Fibroblast of the aortic adventitia (primary cell): Measurements from ENCODE around the gene USP20. TPM values are rescaled to one million over a fixed set of nuclear protein-coding genes. Genes with fewer than 3 reads are reported as not detected.

ENCODE experiments used
- DNase-seq: peaks from one replicate; pipeline ENCODE4 v3.0.0-alpha.2; 2010; ENCODE audit warnings: low read depth
- H3K4me3 ChIP-seq: 2 replicates; pipeline ENCODE4 v1.5.1; 2011; ENCODE audit warnings: low read depth, mild to moderate bottlenecking, control low read depth, low read length, moderate library complexity
- total RNA-seq: library from RNA; depleted of rRNA; stranded (reverse); fragments of >200 nt; gene quantifications from 2 replicates; pipeline ENCODE4 v1.2.3, GENCODE V29; 2012; ENCODE audit warnings: low replicate concordance
- TF ChIP-seq, protein P1 (sequence below): IDR thresholded peaks from 2 replicates; pipeline ENCODE4 v1.5.1; 2011; ENCODE audit warnings: mild to moderate bottlenecking, low read length, control low read depth, inconsistent platforms; ENCODE audit not compliant: insufficient read depth

USP20 gene
- total RNA-seq, 1 donor: 7.5 TPM

DNA sequence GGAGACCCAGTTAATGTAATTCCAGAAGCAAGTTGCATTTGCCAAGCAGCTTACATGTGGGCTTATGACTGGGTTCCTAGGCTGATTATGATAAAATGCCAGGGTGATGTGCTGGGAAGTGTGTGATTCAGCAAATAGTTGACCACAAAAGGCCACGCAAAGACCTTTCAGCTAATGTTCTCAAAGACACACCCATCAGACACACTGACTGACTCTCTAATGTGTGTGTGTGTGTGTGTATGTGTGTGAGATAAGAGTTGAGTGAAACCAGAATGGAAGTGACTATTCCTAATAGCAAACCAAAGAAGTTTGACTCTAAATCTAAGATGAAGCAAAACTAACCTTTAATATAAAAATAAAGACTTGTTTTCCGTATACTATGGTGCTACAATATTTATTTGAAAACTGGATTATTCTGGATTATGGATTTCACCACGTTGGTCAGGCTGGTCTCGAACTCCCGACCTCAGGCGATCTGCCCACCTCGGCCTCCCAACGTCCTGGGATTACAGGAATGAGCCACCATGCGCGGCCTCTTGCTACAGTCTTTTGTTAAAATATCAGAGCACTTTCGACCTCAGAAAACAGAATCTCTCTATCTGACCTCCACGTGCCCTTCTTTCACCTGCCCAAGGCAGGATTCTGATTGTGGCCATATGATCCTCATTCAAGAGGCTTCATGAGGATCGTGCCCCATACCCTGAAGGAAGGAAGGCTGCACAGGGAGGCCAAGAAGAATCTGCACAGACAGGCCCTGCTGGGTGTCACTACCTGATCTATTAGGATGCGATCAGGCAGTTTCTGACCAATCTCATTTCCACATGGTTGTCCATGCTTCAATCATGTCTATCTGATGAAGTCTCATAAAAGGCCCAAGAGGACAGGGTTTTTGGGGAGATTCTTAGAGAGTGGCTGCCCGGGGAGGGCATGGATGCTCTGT is 75.6 kb downstream of the USP20 start:
- TF ChIP-seq, protein P1, sequence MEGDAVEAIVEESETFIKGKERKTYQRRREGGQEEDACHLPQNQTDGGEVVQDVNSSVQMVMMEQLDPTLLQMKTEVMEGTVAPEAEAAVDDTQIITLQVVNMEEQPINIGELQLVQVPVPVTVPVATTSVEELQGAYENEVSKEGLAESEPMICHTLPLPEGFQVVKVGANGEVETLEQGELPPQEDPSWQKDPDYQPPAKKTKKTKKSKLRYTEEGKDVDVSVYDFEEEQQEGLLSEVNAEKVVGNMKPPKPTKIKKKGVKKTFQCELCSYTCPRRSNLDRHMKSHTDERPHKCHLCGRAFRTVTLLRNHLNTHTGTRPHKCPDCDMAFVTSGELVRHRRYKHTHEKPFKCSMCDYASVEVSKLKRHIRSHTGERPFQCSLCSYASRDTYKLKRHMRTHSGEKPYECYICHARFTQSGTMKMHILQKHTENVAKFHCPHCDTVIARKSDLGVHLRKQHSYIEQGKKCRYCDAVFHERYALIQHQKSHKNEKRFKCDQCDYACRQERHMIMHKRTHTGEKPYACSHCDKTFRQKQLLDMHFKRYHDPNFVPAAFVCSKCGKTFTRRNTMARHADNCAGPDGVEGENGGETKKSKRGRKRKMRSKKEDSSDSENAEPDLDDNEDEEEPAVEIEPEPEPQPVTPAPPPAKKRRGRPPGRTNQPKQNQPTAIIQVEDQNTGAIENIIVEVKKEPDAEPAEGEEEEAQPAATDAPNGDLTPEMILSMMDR: no peak
- no peak overlapping the region for H3K4me3 ChIP-seq
- DNase-seq: peak; percentile 100

DNA sequence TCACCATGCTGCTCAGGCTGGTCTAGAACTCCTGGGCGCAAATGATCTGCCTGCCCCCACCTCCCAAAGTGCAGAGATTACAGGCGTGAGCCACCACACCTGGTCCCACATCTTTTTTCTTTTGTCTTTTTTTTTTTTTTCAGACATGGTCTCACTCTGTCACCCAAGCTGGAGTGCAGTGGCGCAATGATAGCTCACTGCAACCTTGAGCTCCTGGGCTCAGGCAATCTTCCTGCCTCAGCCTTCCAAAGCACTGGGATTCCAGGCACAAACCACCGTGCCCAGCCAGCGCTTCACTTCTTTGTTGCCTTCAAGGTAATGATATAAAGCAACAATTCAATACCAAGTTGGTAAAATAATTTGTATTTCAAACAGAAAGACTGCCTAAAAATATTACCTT is 78.8 kb downstream of the USP20 start:
- H3K4me3 ChIP-seq: no peak overlapping the region
- TF ChIP-seq, protein P1: no peak
- no peak for DNase-seq

DNA sequence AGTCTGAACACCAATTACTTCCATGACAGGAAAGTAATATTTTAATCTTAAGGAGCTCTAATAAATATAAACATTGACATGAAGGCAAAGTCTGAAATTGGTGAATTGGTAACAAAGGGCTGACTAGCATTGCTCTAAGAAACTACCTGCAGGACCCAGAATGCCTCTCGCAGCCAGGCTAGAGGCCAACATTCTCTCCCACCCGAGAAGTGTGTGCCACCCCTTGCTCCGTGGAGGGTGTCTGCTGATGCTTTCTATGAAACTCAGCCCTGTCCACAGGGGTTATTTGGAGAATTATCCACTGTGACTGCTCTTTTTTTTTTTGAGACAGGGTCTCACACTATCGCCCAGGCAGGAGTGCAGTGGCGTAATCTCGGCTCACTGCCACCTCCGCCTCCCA is 81.4 kb downstream of the USP20 start:
- TF ChIP-seq, protein P1: no peak
- DNase-seq: no peak
- H3K4me3 ChIP-seq: no peak overlapping the region

DNA sequence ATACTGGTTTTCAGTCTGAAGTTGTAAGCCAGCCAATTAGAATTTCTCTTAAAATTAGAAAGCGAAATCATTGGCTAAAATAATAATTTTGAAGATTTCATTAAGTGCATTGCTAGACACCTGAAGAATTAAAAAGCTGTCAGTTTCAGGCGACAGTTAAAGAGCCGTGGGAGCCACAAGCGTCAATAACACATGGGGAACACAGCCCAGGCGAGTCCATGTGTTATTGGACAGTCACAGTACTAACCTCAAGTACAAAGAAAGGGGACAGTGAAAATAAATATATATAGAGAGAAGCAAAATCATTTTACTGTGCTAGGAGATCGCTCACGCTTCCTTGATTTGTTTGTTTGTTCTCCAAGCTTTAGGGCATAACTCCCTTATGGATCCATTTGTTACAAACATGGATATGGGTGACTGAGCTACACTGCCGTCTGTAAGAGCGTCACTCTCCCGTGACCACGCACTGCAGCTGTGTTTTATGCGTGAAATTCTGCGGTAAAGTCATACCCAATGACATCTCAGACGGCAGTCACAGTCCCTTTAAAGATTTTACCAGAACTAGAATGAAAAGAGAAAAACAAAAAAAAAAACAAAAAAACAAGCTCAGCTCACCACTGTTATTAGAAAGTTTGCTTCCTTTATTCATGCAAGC is 83.2 kb downstream of the USP20 start:
- no peak for DNase-seq
- H3K4me3 ChIP-seq: no peak overlapping the region
- TF ChIP-seq, protein P1: no peak

DNA sequence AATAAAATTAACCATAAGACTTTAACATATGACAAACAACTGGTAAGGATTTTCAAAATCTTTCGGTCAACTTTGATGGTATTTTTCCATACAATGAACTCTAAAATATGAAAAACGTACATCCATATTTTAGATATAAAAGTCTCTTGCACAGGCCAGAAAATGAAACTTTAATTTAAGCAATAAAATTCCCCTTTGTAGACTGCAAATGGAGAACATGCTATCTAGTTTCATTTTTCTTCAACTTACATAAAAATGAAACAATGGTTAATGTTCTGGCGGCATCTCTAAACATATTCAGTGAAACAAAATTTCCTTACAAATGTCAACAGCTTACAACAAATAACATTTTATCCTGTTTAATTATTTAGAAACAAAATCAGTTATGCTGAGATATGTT is 84.0 kb downstream of the USP20 start:
- no peak for DNase-seq
- TF ChIP-seq, protein P1: no peak
- H3K4me3 ChIP-seq: no peak overlapping the region

DNA sequence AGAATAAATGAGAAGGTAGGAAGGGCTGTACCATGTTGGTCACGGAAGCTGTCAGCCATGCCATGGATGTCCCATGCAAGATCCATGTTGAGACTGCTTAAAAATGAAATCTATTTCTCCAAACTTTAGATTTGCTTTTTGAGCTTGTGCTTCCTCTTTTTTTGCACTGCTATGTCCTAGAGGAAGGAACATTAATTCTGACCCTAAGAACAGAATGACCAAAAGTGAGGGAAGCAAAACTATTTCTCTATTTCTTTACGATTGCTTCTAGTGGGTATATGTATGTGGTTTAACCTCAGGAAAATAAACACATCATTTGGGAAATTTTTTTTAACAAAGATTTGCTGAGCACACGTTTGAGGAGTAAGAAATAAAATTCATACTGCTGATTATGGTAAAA is 84.6 kb downstream of the USP20 start:
- DNase-seq: no peak
- TF ChIP-seq, protein P1: no peak
- H3K4me3 ChIP-seq: no peak overlapping the region
